ENCODE measurements around the gene NHLH2.

Gene NHLH2

DNA sequence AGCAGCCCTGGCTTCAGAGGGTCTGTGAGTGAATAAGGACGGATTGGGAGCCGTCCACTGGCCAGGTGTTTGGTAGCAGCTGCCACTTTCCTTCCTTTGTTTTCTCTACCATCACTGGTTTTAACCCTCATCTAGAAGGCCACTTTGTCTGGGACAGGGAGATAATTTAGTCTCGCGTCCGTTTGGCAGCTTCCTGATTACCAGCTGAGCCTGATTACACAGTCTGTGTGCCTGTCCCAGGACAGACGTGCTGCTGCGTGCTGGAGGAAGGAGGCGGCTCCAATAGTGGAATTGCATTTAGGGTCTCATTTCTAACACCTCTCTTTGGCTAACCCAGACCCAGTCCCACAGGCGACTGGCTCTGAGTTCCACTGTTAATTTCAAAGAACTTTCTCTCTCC lies 47.8 kb downstream of the NHLH2 start:
- DNase-seq (ENCODE audit: insufficient read length, low spot score) (no peak), FAIRE-seq (no peak)
- TF ChIP-seq, protein P1, sequence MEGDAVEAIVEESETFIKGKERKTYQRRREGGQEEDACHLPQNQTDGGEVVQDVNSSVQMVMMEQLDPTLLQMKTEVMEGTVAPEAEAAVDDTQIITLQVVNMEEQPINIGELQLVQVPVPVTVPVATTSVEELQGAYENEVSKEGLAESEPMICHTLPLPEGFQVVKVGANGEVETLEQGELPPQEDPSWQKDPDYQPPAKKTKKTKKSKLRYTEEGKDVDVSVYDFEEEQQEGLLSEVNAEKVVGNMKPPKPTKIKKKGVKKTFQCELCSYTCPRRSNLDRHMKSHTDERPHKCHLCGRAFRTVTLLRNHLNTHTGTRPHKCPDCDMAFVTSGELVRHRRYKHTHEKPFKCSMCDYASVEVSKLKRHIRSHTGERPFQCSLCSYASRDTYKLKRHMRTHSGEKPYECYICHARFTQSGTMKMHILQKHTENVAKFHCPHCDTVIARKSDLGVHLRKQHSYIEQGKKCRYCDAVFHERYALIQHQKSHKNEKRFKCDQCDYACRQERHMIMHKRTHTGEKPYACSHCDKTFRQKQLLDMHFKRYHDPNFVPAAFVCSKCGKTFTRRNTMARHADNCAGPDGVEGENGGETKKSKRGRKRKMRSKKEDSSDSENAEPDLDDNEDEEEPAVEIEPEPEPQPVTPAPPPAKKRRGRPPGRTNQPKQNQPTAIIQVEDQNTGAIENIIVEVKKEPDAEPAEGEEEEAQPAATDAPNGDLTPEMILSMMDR (IDR thresholded peaks at IDR 0.05; ENCODE audit: insufficient read depth, missing control alignments): no peak

DNA sequence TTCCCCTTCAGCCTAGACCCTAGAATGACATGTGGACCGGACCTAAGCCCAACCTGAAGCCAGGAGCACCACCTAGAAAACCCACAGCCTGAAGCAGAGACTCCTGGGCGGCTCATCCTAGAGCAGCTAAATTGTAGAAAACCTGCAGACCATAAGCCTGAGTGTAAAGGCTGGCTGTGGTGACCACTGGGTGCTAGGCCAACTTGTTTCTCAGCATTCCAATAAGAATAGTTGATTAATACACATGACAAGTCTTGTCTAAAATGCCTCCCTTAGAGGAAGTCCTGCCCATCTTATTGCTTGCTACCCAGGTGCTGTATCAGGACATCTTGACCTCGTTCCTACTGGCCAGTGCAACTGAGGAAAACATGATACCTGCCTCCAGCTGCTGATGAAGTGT lies 49.1 kb downstream of the NHLH2 start:
- TF ChIP-seq, protein P1 (IDR thresholded peaks at IDR 0.05; ENCODE audit: insufficient read depth, missing control alignments): no peak
- no peak for FAIRE-seq

DNA sequence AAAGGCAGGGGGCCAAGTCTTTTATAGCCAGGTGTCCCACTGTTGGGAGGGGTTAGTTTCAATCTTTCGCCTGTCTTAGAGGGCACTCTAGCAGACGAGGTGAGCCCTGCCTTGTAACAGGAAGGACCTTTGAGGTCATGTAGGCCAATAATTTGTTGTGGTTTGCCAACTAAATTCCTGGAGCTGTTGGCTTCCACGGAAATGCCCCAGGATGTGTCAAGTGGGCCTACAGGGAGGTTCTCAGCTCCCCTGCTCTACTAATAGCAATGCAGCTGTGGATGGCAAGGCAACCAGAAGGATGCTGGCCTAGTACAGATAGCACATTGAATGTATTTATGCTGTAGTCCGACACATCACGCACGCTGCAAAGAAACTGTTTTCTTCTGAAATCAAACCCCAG lies 50.1 kb downstream of the NHLH2 start:
- FAIRE-seq (no peak), DNase-seq (ENCODE audit: insufficient read length, low spot score) (no peak)
- TF ChIP-seq, protein P1 (IDR thresholded peaks at IDR 0.05; ENCODE audit: insufficient read depth, missing control alignments): no peak

More for the DNA sequence above, 49.1 kb downstream of the NHLH2 start:
- DNase-seq (ENCODE audit: insufficient read length, low spot score): no peak

DNA sequence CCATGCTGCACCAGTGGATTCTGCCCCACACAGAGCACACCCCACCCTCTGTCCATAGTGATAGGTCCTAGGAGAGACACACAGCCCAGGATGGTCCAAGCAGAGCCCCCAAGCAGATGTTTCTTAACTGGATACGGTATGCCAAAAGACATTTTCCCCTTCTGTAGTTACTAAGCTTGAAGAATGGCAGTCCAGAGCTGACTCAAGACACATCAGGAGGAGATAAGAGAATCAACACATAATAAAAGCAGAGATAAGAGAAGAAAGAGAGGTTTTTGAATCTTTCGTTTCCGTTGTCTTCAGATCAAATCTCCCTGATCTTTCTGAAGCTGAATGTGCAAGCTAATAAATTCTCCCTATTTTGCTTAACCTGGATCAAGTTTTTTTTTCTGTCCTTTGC lies 50.6 kb downstream of the NHLH2 start:
- DNase-seq (ENCODE audit: insufficient read length, low spot score): no peak
- FAIRE-seq: no peak
- TF ChIP-seq, protein P1 (IDR thresholded peaks at IDR 0.05; ENCODE audit: insufficient read depth, missing control alignments): no peak

Measured in D721Med (cell line).